NCI-H2196 treated with DMSO at 0.1 percent for 48 hours (cell line): ENCODE measurements around the gene HOXB13.
A peak's percentile ranks its signal among the peaks of the same experiment; 100 is the strongest.

Experiments used
- DNase-seq: peaks from one replicate; lab custom pipeline; 2025; ENCODE audit not compliant: unreplicated experiment; lab: John Stamatoyannopoulos, UW

The HOXB13 gene

GRCh38 chr17:48711128-48711527 is 17.4 kb downstream of the HOXB13 start:
- DNase-seq = no peak

DNA sequence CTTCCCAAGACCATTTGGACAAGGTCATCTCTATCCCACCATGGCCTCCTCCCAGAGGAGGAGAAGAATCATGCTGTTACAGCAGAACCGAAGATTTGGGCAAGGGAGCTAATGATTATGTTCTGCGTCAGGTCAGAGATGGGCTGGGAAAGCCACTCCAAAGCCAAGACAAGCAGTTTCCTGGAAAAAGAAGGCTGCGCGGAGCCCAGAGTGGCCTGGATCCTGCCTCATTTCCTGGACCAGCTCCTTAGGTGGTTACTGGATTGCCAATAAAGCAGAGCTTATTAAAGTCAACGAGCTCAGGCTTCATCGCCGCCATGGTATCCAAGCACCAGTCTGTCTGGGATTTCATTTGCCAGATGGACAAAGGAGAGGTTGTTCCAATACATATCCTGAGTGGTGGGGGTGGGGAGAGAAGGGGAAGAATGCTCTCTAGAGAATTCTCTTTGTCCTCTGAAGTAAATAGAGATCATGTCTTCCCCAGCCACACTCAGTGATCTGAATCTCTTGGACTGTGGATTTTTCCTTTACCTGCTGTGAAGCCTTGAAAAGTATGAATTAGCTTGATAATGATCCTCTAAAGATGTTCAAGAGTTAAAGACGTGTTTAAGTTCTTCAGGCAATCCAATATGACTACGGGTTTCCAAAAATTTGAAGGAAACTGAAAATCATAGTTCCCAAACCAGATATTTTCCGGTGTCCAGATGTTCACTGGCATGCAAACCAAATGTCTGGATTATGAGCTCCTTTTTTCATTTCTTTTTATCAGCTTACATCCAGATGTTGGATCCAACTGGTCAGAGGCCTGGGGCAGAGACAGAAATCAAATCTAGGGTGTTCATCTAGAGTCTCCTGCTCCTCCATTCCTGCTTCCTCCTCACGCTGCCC is 23.9 kb downstream of the HOXB13 start:
- DNase-seq = peak; percentile 9

DNA sequence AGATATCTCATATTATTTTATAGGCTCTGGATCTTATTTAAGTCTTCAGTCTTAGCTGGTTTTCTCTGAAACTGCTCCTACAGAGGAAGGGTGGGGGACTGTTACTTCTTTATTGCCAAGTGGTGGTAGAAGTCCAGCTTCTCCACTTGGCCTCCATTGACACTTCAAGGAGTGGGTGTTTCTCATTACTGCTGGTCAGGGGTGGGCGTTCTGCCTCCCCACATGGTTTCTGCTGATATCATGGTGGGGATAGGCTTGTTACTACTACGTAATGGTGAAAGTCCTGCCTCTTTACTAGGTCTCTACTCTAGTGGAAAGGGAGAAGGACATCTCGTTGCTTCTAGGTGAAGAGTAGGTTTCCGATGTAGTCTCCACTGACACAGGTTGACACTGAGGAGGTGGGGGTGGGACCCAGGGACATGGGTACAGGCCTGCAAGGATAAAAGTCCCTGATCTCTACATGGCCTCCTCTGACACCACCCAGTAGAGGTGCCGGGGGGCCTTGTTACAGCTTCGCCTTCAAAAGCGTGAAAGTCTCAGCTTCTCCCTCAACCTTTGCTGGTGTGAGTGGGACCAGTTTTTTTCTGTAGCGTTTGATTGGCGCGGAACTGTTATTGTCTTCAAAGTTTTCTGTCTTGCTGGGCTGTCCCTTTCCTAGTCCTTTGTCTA is 26.6 kb downstream of the HOXB13 start:
- DNase-seq = no peak

- DNase-seq = no peak
Observed at GRCh38 chr17:48693178-48693577, 35.4 kb downstream of the HOXB13 start.

DNA sequence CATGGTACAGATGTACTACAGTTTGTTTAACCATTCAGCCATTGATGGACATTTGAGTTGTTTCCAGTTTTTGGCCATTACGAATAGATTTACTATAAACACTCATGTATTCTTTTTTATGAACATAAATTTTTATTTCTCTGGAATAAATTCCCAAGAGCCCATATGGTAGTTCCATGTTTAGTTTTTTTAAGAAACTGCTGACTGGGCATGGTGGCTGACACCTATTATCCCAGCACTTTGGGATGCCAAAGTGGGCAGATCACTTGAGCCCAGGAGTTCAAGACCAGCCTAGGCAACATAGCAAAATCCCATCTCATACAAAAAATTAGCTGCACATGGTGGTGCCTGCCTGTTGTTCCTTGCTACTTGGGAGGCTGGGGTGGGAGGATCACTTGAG is 36.5 kb downstream of the HOXB13 start:
- DNase-seq = no peak

- no peak for DNase-seq
Observed at GRCh38 chr17:48690655-48691054, 37.9 kb downstream of the HOXB13 start.

GRCh38 chr17:48681609-48682008 is 46.9 kb downstream of the HOXB13 start:
- DNase-seq = no peak

DNA sequence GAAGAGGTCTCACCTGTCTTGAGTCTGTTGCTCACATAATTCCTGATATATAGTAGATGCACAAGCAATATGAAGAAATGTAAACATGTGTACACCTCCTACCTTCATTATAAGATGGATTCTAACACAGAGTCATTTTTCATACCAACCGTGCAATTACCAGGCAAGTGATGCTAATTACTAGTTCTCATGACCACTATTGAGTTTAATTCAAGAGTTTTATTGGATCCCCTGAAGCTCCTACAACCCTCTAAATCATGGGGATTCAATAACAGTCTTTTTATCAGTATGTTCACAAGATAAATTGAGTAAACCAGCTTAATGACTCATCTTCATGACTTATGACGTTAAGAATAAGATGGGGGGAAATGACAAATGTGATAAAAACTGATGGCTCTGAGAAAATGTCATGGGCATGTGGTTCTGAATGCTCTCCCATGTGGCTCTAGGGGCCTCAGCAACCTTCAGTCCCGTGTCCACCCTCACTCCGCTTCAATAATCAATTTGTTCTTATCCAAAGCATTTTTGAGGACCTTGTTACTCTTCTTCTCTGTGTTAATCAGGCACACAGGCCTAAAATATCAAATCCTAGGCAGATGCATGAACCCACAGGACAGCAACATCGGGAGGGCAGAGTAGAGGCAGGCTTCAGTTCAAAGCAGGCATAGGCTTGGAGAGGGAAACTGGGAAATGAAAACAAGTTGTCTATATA is 49.0 kb downstream of the HOXB13 start:
- no peak for DNase-seq

DNA sequence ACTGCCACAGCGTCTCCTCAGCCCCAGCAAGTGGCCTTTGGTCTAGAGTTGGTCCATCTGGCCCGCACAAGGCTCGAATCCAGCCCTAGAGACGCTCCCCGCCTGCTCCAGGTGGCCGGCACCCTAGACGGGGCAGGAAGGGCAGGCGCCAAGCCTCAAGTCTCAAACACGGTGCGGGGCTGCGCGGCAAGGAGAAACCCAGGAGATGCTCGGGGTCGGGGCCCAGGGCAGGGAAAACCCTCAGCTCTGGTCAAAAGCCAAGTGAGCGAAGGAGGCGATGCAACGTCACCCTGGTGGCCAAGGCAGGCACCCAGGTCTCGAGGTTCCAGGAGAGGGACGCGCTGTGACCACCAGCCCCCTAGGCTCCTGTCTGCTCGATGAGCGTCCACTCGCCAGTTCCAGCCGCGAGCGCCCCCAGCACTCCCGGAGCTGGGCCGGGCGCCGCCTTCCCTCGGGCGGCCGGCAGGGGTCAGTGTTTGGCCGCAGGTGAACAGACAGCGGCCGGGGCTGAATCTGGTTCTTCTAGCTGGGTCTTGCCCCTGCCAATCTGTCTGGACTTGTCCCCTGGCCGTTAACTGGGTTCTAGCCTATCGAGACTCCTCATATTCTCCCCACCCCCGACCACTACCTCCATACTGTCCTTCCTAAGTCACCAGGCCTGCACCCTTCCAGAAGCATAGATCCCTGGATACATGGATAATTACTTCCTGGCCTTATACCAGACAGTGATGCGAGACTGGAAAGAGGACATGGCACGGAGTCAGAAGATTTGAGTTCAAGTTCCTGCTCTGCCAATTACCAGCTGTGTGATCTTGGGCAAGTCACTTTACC is 50.2 kb downstream of the HOXB13 start:
- DNase-seq = peak; percentile 74

GRCh38 chr17:48676963-48677558 is 51.5 kb downstream of the HOXB13 start:
- DNase-seq = no peak
